Fibroblast of lung (primary cell): Measurements from ENCODE around the gene FER. TPM values are rescaled to one million over a fixed set of nuclear protein-coding genes. Genes with fewer than 3 reads are reported as not detected.

ENCODE experiments used
- DNase-seq, 2 donors: peaks; one replicate each; pipeline versions ENCODE4 v3.0.0 to v3.0.0-alpha.2; 2010; ENCODE audit warnings: low read depth in 2 of 2
- H2AFZ ChIP-seq: 2 replicates; pipeline ENCODE4 v1.5.1; 2012; ENCODE audit warnings: low read length, control low read depth, inconsistent platforms
- H3K27ac ChIP-seq: 2 replicates; pipeline ENCODE4 v1.5.1; 2011; ENCODE audit warnings: low read length, control low read depth; ENCODE audit not compliant: insufficient read depth
- H3K27me3 ChIP-seq: 2 replicates; pipeline ENCODE4 v1.5.1; 2011; ENCODE audit warnings: mild to moderate bottlenecking, low read length; ENCODE audit not compliant: control insufficient read depth, insufficient read depth
- H3K36me3 ChIP-seq: 2 replicates; pipeline ENCODE4 v1.5.1; 2011; ENCODE audit warnings: low read length; ENCODE audit not compliant: control insufficient read depth, insufficient read depth
- H3K4me1 ChIP-seq: 2 replicates; pipeline ENCODE4 v1.5.1; 2011; ENCODE audit warnings: low read length; ENCODE audit not compliant: control insufficient read depth, insufficient read depth; ENCODE audit errors: extremely low read depth
- H3K4me2 ChIP-seq: 2 replicates; pipeline ENCODE4 v1.5.1; 2011; ENCODE audit warnings: low read length, control low read depth; ENCODE audit not compliant: insufficient read depth; ENCODE audit errors: extremely low read depth
- H3K4me3 ChIP-seq, 4 experiments: fragments of 200-600 bp in 1 of 4; sonication (generic) in 1 of 4; replicated peaks in 1 of 4; 2 replicates each; pipeline ENCODE4 v1.5.1; 2011 to 2016; ENCODE audit warnings: low read length in 4 of 4, low read depth in 3 of 4, mild to moderate bottlenecking in 3 of 4, control low read depth in 2 of 4, inconsistent platforms in 1 of 4, mixed read lengths in 1 of 4; ENCODE audit not compliant: insufficient read depth in 1 of 4; ENCODE audit errors: control extremely low read depth in 1 of 4
- H3K79me2 ChIP-seq: 2 replicates; pipeline ENCODE4 v1.5.1; 2012; ENCODE audit warnings: mild to moderate bottlenecking, low read length, inconsistent platforms; ENCODE audit not compliant: control insufficient read depth, insufficient read depth
- H3K9ac ChIP-seq: 2 replicates; pipeline ENCODE4 v1.5.1; 2011; ENCODE audit warnings: mild to moderate bottlenecking, low read length, control low read depth; ENCODE audit not compliant: insufficient read depth
- H3K9me3 ChIP-seq: 2 replicates; pipeline ENCODE4 v1.5.1; 2012; ENCODE audit warnings: low read depth, low read length; ENCODE audit not compliant: control insufficient read depth, insufficient read depth
- H4K20me1 ChIP-seq: 2 replicates; pipeline ENCODE4 v1.5.1; 2011; ENCODE audit warnings: low read length; ENCODE audit not compliant: control insufficient read depth, insufficient read depth; ENCODE audit errors: extremely low read depth
- CTCF ChIP-seq, 2 donors: IDR thresholded peaks in 1 of 2; conservative IDR thresholded peaks in 1 of 2; 1 replicate in 1 of 2; 2 replicates in 1 of 2; pipeline ENCODE4 v1.5.1; 2011 to 2012; ENCODE audit warnings: low read length in 2 of 2, control low read depth in 1 of 2, inconsistent platforms in 1 of 2, low read depth in 1 of 2, mild to moderate bottlenecking in 1 of 2
- EZH2 ChIP-seq: IDR thresholded peaks from 2 replicates; pipeline ENCODE4 v1.5.1; 2012; ENCODE audit warnings: low read length, control low read depth, mild to moderate bottlenecking; ENCODE audit errors: missing control alignments
- polyA plus RNA-seq, 2 donors: library from polyadenylated mRNA; depleted of rRNA in 1 of 2; stranded (reverse) in 1 of 2; unstranded in 1 of 2; fragments of >200 nt; gene quantifications; 2 replicates each; pipeline ENCODE4 v1.2.1, GENCODE V29; 2011 to 2012; ENCODE audit warnings: missing spikeins in 1 of 2
- total RNA-seq: library from RNA; depleted of rRNA; stranded (reverse); fragments of >200 nt; gene quantifications from 2 replicates; pipeline ENCODE4 v1.2.1, GENCODE V29; 2014

FER gene
- total and polyA plus RNA-seq, 2 donors (not counting 1 experiment from before 2014, with no cell fraction given), result 12.2 to 21.3 TPM

- TF ChIP-seq EZH2, result no peak
- TF ChIP-seq CTCF (conservative IDR thresholded peaks at IDR 0.05 in 1 of 2, IDR thresholded peaks at IDR 0.05 in 1 of 2; ENCODE audit: low read depth in 1 of 2, low read length in 2 of 2), result no peak
- no peaks in the 10 kb centered on the region for H3K9me3 ChIP-seq
- no peak overlapping the region for H3K4me2 ChIP-seq
Measured at GRCh38 chr5:108900668-108901067, 153.0 kb downstream of the FER start.

GRCh38 chr5:108905805-108906204 lies 158.1 kb downstream of the FER start:
- H3K4me1 ChIP-seq, result peaks cover 2% of the 10 kb centered on the region
- H4K20me1 ChIP-seq, result no peaks in the 10 kb centered on the region
- no peaks in the 10 kb centered on the region for H3K36me3 ChIP-seq
- TF ChIP-seq EZH2, result no peak
- no peak for TF ChIP-seq CTCF (conservative IDR thresholded peaks at IDR 0.05 in 1 of 2, IDR thresholded peaks at IDR 0.05 in 1 of 2; ENCODE audit: low read depth in 1 of 2, low read length in 2 of 2)
- H3K79me2 ChIP-seq, result no peaks in the 10 kb centered on the region
- no peak overlapping the region for H2AFZ ChIP-seq
- peak in 1 of 2 donors; percentile 32 for DNase-seq
- H3K9me3 ChIP-seq, result no peaks in the 10 kb centered on the region
- no peak overlapping the region for H3K4me2 ChIP-seq
- no peak overlapping the region for H3K4me3 ChIP-seq
- H3K27ac ChIP-seq, result no peak overlapping the region
- no peaks in the 10 kb centered on the region for H3K27me3 ChIP-seq
- no peak overlapping the region for H3K9ac ChIP-seq

More at GRCh38 chr5:108900668-108901067, 153.0 kb downstream of the FER start:
- Histone ChIP-seq H4K20me1 (no peaks in the 10 kb centered on the region), H3K79me2 (no peaks in the 10 kb centered on the region), H3K27me3 (no peaks in the 10 kb centered on the region), H2AFZ (no peak overlapping the region), H3K4me3 (no peak overlapping the region), H3K36me3 (no peaks in the 10 kb centered on the region), H3K4me1 (peaks cover 3% of the 10 kb centered on the region), H3K9ac (no peak overlapping the region), H3K27ac (no peak overlapping the region)
- peak; percentile 36 to 37 for DNase-seq

GRCh38 chr5:108910627-108911026 lies 162.9 kb downstream of the FER start:
- no peaks in the 10 kb centered on the region for H4K20me1 ChIP-seq
- TF ChIP-seq EZH2, result no peak
- TF ChIP-seq CTCF (conservative IDR thresholded peaks at IDR 0.05 in 1 of 2, IDR thresholded peaks at IDR 0.05 in 1 of 2; ENCODE audit: low read depth in 1 of 2, low read length in 2 of 2), result no peak
- H3K9ac ChIP-seq, result no peak overlapping the region
- H2AFZ ChIP-seq, result no peak overlapping the region
- H3K4me3 ChIP-seq, result no peak overlapping the region
- H3K4me1 ChIP-seq, result no peaks in the 10 kb centered on the region
- no peak overlapping the region for H3K4me2 ChIP-seq
- H3K27ac ChIP-seq, result no peak overlapping the region
- no peaks in the 10 kb centered on the region for H3K79me2 ChIP-seq
- no peaks in the 10 kb centered on the region for H3K27me3 ChIP-seq
- DNase-seq, result no peak
- no peaks in the 10 kb centered on the region for H3K36me3 ChIP-seq
- no peaks in the 10 kb centered on the region for H3K9me3 ChIP-seq
